GM23338 (cell line): ENCODE data around the gene MACF1. TPM values are rescaled to one million over a fixed set of nuclear protein-coding genes. Genes with fewer than 3 reads are reported as not detected.

Source experiments
- ATAC-seq: fragments of 200-7000 bp; cut with Tn5 transposase; 3 replicates; pipeline ENCODE4 v1.9.1; 2020
- DNase-seq: peaks from one replicate; pipeline ENCODE4 v3.0.0-alpha.2; 2015; ENCODE audit warnings: low spot score
- H2AFZ ChIP-seq: fragments of 200-600 bp; sonication (generic); 2 replicates; pipeline ENCODE4 v1.8.0; 2016; ENCODE audit warnings: antibody characterized with exemption, mild to moderate bottlenecking, moderate library complexity
- H3F3A ChIP-seq: fragments of 200-600 bp; sonication (generic); replicated peaks from 2 replicates; pipeline ENCODE4 v1.8.0; 2017; ENCODE audit warnings: antibody characterized with exemption, mixed run types, low read depth
- H3K27ac ChIP-seq: fragments of 200-600 bp; sonication (generic); 2 replicates; pipeline ENCODE4 v1.6.1; 2016; ENCODE audit warnings: low read depth
- H3K27me3 ChIP-seq: fragments of 200-600 bp; sonication (generic); 2 replicates; pipeline ENCODE4 v1.8.0; 2016; ENCODE audit warnings: mild to moderate bottlenecking, mixed run types, moderate library complexity; ENCODE audit not compliant: insufficient read depth
- H3K36me3 ChIP-seq: fragments of 200-600 bp; sonication (generic); 2 replicates; pipeline ENCODE4 v1.8.0; 2016; ENCODE audit warnings: mild to moderate bottlenecking; ENCODE audit not compliant: insufficient read depth
- H3K4me1 ChIP-seq: fragments of 200-600 bp; sonication (generic); 2 replicates; pipeline ENCODE4 v1.8.0; 2016; ENCODE audit warnings: mild to moderate bottlenecking, moderate library complexity; ENCODE audit not compliant: insufficient read depth
- H3K4me2 ChIP-seq: fragments of 200-600 bp; sonication (generic); 2 replicates; pipeline ENCODE4 v1.7.1; 2017; ENCODE audit warnings: mixed run types
- H3K4me3 ChIP-seq: fragments of 200-600 bp; sonication (generic); 2 replicates; pipeline ENCODE4 v1.6.1; 2016; ENCODE audit warnings: mixed run types
- H3K79me2 ChIP-seq: fragments of 200-600 bp; sonication (generic); replicated peaks from 2 replicates; pipeline ENCODE4 v1.8.0; 2017; ENCODE audit warnings: mild to moderate bottlenecking; ENCODE audit not compliant: insufficient read depth
- H3K9me2 ChIP-seq: fragments of 200-600 bp; sonication (generic); 2 replicates; pipeline ENCODE4 v1.8.0; 2017; ENCODE audit not compliant: insufficient read depth
- H4K20me1 ChIP-seq: fragments of 200-600 bp; sonication (generic); replicated peaks from 2 replicates; pipeline ENCODE4 v1.8.0; 2017; ENCODE audit warnings: mild to moderate bottlenecking; ENCODE audit not compliant: insufficient read depth
- H3K27ac Mint-ChIP-seq: 2 replicates; pipeline ENCODE4 v1.8.0; 2020; ENCODE audit warnings: inconsistent platforms, mild to moderate bottlenecking, moderate library complexity, mixed read lengths
- H3K27me3 Mint-ChIP-seq: 3 replicates; pipeline ENCODE4 v1.8.0; 2022; ENCODE audit warnings: low read depth, mild to moderate bottlenecking, moderate library complexity, mixed read lengths, inconsistent platforms; ENCODE audit not compliant: insufficient read depth, poor library complexity
- H3K36me3 Mint-ChIP-seq: 3 replicates; pipeline ENCODE4 v1.8.0; 2021; ENCODE audit warnings: low read depth, mild to moderate bottlenecking, inconsistent platforms, moderate library complexity, mixed read lengths
- H3K4me1 Mint-ChIP-seq: 3 replicates; pipeline ENCODE4 v1.8.0; 2020; ENCODE audit warnings: mild to moderate bottlenecking, inconsistent platforms, mixed read lengths
- H3K4me3 Mint-ChIP-seq: 3 replicates; pipeline ENCODE4 v1.8.0; 2021; ENCODE audit warnings: moderate library complexity, mild to moderate bottlenecking, inconsistent platforms, mixed read lengths
- H3K9me3 Mint-ChIP-seq: 3 replicates; pipeline ENCODE4 v1.8.0; 2020; ENCODE audit warnings: moderate library complexity, mild to moderate bottlenecking, inconsistent platforms, mixed read lengths
- CREB1 ChIP-seq: fragments of 250-450 bp; sonication (Bioruptor Pico); IDR thresholded peaks from 2 replicates; pipeline ENCODE4 v1.5.0; 2020; ENCODE audit warnings: low read depth, mild to moderate bottlenecking, moderate library complexity
- CTCF ChIP-seq, 2 experiments: fragments of 200-600 bp in 1 of 2; sonication (generic) in 1 of 2; conservative IDR thresholded peaks; 2 replicates each; pipeline versions ENCODE4 v1.5.1 to v1.6.1; 2016 to 2017; ENCODE audit warnings: antibody characterized with exemption in 2 of 2, low read depth in 2 of 2, mild to moderate bottlenecking in 2 of 2, moderate library complexity in 1 of 2
- ETS1 ChIP-seq: IDR thresholded peaks from 2 replicates; pipeline ENCODE4 v1.6.1; 2016; ENCODE audit warnings: antibody characterized with exemption
- EZH2 ChIP-seq: fragments of 200-600 bp; sonication (generic); IDR thresholded peaks from one replicate; pipeline ENCODE4 v1.8.0; 2017; ENCODE audit warnings: antibody characterized with exemption, mild to moderate bottlenecking, low read depth; ENCODE audit not compliant: unreplicated experiment
- EZH2phosphoT487 ChIP-seq: fragments of 200-600 bp; sonication (generic); IDR thresholded peaks from one replicate; pipeline ENCODE4 v1.8.1; 2018; ENCODE audit warnings: antibody characterized with exemption; ENCODE audit not compliant: unreplicated experiment
- JUNB ChIP-seq: IDR thresholded peaks from one replicate; pipeline ENCODE4 v1.6.1; 2016; ENCODE audit warnings: antibody characterized with exemption; ENCODE audit not compliant: unreplicated experiment
- NANOG ChIP-seq: IDR thresholded peaks from 2 replicates; pipeline ENCODE4 v1.6.1; 2016; ENCODE audit warnings: antibody characterized with exemption, borderline replicate concordance
- POLR2AphosphoS5 ChIP-seq: IDR thresholded peaks from 2 replicates; pipeline ENCODE4 v1.6.1; 2016; ENCODE audit warnings: antibody characterized with exemption, low read depth
- REST ChIP-seq: IDR thresholded peaks from one replicate; pipeline ENCODE4 v1.6.1; 2018; ENCODE audit warnings: antibody characterized with exemption; ENCODE audit not compliant: unreplicated experiment
- STAT1 ChIP-seq: IDR thresholded peaks from one replicate; pipeline ENCODE4 v1.6.1; 2016; ENCODE audit warnings: antibody characterized with exemption; ENCODE audit not compliant: unreplicated experiment
- ZNF114 ChIP-seq: fragments of 250-450 bp; sonication (Bioruptor Pico); IDR thresholded peaks from 2 replicates; pipeline ENCODE4 v1.5.0; 2020; ENCODE audit warnings: mild to moderate bottlenecking, moderate library complexity
- ZNF331 ChIP-seq: fragments of 250-450 bp; sonication (Bioruptor Pico); IDR thresholded peaks from 2 replicates; pipeline ENCODE4 v1.5.0; 2020; ENCODE audit warnings: low read depth, mild to moderate bottlenecking, moderate library complexity
- ZNF462 ChIP-seq: fragments of 250-450 bp; sonication (Bioruptor Pico); IDR thresholded peaks from 2 replicates; pipeline ENCODE4 v1.5.0; 2020; ENCODE audit warnings: mild to moderate bottlenecking, moderate library complexity
- polyA plus RNA-seq: library from polyadenylated mRNA; unstranded; fragments of >200 nt; fragmentation: Nextera tagmentation; extraction: Ambion mirVana; gene quantifications from 2 replicates; pipeline ENCODE4 v1.2.1, GENCODE V29; 2016
- total RNA-seq: library from RNA; depleted of rRNA; stranded (reverse); fragments of >200 nt; shearing (Covaris generic); gene quantifications from 2 replicates; pipeline ENCODE4 v1.2.3, GENCODE V29; 2014

Gene MACF1
- total and polyA plus RNA-seq, 2 experiments from 2014 or later: 104 to 399 TPM

GRCh38 chr1:39168301-39169080 is 36.0 kb upstream of the MACF1 start:
- H3K36me3 ChIP-seq: no peaks in the 10 kb centered on the region
- Mint-ChIP-seq H3K9me3 (no peaks in the 10 kb centered on the region), H3K36me3 (no peaks in the 10 kb centered on the region), H3K4me1 (peaks cover 68% of the 10 kb centered on the region), H3K27ac (0 out of 2 replicates have a peak overlapping the region, but pooled peaks have one; percentile 28), H3K4me3 (no peak overlapping the region), H3K27me3 (peaks cover 15% of the 10 kb centered on the region)
- peaks cover 99% of the 10 kb centered on the region for H3K79me2 ChIP-seq
- H2AFZ ChIP-seq: no peak overlapping the region
- no peak overlapping the region for H3K4me2 ChIP-seq
- DNase-seq (no peak), ATAC-seq (no peak)
- no peaks in the 10 kb centered on the region for H3F3A ChIP-seq
- H3K9me2 ChIP-seq: no peaks in the 10 kb centered on the region
- no peaks in the 10 kb centered on the region for H3K27me3 ChIP-seq
- H3K4me3 ChIP-seq: no peak overlapping the region
- H3K4me1 ChIP-seq: peaks cover 62% of the 10 kb centered on the region
- H4K20me1 ChIP-seq: peaks cover 29% of the 10 kb centered on the region
- H3K27ac ChIP-seq: peak overlapping the region; percentile 47; the same call in 1 of the 2 replicates
- TF ChIP-seq CREB1 (no peak), POLR2AphosphoS5 (no peak), ZNF114 (no peak), REST (no peak), EZH2phosphoT487 (no peak), CTCF (conservative IDR thresholded peaks at IDR 0.05; ENCODE audit: low read depth in 2 of 2) (no peak), ZNF331 (CRISPR knock-in tag) (no peak), NANOG (no peak), STAT1 (no peak), JUNB (no peak), ZNF462 (CRISPR knock-in tag) (no peak), EZH2 (no peak), ETS1 (no peak)
